Stimulated activated CD4-positive, alpha-beta T cell treated with anti-CD3 and anti-CD28 coated beads, Interleukin-2, amount 100 ng/mL, for 4 hours (primary cell): ENCODE data around the gene PNMT.

Experiments used
- DNase-seq: peaks from one replicate; pipeline ENCODE4 v3.0.0-alpha.2; 2020; ENCODE audit warnings: low read depth

The PNMT gene

GRCh38 chr17:39667945-39668924 lies at the start of gene PNMT:
TSS of gene PNMT (plus strand) at chr17:39668453. CDS start at chr17:39668476, 23 bp downstream.
- peak; percentile 49 for DNase-seq

GRCh38 chr17:39618956-39619785 lies 49.1 kb upstream of the PNMT start:
- no peak for DNase-seq

- no peak for DNase-seq
Observed at GRCh38 chr17:39619786-39620101, 48.5 kb upstream of the PNMT start.

DNA sequence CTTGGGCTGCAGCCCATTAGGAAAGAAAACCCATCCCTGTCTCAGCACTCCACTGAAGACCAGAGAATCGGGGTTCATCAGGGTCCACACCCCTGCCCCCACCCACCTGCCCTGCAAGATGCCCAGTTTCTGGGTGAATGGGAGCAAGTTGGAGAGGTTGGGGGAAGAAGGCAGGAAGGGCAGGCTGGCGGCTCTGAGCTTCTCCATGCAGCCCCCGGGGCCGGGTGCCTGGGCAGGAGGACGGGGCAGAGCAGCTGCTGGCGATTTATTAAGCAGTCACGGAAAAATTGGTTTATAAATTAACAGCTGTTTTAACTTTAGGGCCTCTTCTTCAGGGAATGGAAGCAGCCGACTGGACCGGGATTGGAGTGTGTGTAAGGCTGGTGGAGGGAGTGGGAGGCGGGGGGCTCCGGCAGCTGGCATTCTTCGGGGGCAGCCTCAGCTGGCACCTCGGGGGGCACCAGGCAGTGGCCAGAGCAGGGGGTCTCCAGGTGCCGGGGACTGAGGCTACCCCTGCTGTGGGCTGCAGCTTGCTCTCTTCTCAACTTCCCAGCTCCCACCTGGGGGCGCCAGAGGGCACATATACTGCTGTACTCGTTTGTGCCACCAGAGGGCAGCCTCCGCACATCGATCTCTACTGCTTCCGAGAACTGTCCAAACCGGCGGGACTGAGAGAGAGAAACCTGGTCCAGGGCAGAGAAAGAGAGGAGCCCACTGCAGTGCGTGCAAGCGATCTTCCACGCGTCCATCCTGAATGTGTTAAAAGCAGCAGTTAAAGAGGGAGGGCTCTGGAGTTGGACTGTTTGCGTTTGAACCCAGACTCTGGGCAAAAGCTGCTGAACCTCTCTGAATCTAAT lies 46.5 kb upstream of the PNMT start:
- peak; percentile 75 for DNase-seq

- no peak for DNase-seq
Observed at GRCh38 chr17:39622380-39623006, 45.8 kb upstream of the PNMT start.

GRCh38 chr17:39623356-39623950 lies 44.8 kb upstream of the PNMT start:
- peak; percentile 75 for DNase-seq

DNA sequence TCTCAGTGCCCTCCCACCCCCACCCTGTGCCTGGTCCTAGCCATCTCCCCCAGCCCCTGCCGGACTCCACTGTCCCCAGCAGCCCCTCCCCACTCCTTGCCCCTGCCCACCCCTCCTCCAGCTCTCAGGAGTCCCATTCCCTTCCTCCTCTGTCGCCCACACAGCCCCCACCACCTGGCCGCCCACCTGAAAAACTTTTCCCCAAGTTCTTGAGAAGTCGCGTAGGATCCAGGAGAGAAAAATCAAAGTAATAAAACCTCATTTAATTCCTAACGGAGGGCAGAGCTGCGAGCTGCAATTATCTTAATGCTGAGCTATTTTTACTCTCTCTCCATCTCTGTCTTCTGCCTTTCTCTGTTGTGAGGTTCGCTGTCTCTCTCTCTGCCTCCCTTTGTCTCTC lies 43.9 kb upstream of the PNMT start:
- no peak for DNase-seq

- DNase-seq: no peak
Observed at GRCh38 chr17:39625198-39625785, 43.0 kb upstream of the PNMT start.

GRCh38 chr17:39626171-39627046 lies 41.8 kb upstream of the PNMT start, which contains the start of gene PPP1R1B:
TSS of gene PPP1R1B (plus strand) at chr17:39626952. CDS start at chr17:39627393, 441 bp downstream.
- no peak for DNase-seq

GRCh38 chr17:39627047-39627711 lies 41.1 kb upstream of the PNMT start:
- DNase-seq: no peak

DNA sequence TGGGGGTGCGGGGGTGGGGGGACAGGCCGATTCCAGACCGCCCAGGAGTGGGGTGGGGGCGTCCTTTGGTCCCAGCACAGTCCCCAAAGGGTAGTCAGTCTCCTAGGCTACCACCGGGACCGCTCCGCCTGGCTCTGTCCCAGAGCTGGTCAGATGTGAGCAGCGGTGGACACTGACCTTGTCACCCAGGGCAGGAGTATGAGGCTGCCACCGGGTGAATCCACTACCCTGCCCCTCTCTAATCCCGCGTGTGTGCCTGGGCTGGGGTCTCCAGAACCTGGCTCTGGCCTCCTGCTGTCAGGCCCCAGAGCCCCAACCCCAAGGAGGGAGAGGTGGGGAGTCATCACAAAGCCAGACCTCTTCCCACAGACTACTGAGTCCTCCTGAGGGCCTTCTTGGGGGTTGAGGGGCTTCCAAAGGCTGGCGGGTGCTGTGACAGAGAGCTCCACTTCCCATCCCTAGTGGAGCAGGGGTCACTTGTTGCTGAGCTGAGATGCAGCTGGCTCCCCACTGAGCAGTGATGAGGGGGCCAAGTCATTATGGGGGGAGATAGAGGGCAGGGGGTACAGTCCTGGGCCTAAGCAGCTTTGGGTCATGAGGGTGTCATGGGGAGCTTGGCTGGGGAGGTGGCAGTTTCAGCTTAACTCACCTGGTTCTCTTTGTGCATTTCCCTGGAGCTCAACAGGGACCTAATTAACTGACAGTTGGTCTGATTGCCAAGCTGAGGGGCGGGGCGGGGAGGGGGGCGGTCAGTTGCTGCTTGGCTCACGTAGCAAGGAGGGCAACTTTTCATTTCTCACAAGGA lies 40.3 kb upstream of the PNMT start:
- no peak for DNase-seq

DNA sequence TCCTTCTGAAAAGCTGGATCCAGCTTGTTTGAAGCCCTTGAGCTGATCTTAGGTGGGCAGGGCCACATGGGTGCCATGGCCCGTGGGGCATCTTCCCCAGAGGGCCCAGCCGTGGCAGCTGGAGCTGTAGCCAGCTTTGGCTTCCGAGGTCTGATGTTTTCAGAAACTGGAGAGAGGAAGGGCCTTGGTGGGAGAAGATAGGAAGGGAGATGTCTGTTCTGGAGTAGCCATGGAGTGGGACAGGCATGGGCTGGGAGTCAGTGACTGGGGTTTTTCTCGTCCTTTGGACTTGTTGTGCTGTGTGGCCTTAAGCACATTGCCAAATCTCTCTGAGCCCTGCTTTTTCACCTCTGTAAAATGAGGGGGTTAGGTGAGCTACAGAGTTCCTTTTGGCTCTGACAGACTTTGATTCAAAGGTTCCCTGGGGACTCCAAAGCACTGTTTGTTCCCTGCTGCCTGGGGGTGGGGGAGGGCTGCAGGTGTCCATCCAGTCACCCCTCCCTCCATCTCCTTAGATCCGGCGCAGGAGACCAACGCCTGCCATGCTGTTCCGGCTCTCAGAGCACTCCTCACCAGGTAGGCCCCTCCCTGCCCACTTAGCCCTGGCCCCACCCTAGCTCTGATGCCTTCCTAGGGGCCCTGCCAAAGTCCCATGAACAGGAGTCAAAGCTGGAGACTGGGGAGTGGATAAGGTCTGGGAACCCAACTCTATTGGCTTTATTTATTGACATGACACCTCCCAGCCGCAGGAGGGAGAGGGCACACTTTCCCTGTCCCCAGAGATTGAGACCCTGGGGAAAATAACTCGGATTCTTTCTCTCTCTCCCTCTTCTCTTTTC lies 39.4 kb upstream of the PNMT start:
- DNase-seq: no peak

- no peak for DNase-seq
Observed at GRCh38 chr17:39629494-39629880, 38.8 kb upstream of the PNMT start.

DNA sequence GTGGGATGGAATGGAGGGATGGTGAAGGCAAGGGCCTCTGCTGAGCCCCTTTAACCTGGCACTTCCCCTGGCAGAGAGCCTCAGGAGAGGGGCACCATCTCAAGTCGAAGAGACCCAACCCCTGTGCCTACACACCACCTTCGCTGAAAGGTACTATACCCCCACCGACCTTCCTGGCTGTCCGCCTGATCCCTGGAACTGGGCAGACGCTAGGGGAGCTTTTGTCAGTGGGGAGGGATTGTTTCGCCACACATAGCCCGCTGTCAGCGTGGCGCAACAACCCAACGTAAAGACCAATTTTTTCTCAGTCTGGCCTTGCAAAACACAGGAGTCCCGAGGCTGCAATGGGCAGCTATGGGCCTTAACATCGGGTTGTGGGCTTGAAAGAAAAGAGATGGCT lies 38.4 kb upstream of the PNMT start:
- no peak for DNase-seq

- no peak for DNase-seq
Observed at GRCh38 chr17:39631403-39631802, 36.9 kb upstream of the PNMT start.

GRCh38 chr17:39632153-39632941 lies 35.9 kb upstream of the PNMT start:
- DNase-seq: no peak
